ENCODE results near the gene ANP32D.
"Not testable (repeated sequence)": the region's sequence is repeated elsewhere in the genome, so short reads cannot be mapped to it uniquely, and the experiment has no call there.

Gene ANP32D

DNA sequence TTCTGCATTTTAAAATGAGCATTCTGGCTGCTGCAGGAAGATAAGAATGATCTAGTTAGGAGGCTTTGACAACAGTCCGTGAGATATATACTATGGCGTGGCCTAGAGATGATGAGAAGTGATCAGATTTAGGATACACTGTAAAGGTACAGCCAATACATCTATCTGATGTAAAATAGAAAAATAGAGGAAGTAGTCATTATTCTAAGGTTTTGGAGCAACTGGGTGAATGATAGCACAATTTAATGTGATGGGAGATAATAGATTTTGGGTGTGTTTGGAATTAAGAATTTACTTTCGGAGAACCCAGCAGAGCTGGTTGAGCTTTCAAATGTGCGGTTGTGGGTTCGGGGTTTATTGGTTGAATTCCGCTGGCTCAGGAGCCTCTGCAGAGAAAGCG, at the start of gene ANP32D:
Gene ANP32D, plus strand, starts transcription at position 301 of the 400 bp plus-strand sequence. CDS start 106 bp downstream, outside the sequence.
- DNase-seq (ENCODE audit: low read depth in 2 of 2) = no peak

DNA sequence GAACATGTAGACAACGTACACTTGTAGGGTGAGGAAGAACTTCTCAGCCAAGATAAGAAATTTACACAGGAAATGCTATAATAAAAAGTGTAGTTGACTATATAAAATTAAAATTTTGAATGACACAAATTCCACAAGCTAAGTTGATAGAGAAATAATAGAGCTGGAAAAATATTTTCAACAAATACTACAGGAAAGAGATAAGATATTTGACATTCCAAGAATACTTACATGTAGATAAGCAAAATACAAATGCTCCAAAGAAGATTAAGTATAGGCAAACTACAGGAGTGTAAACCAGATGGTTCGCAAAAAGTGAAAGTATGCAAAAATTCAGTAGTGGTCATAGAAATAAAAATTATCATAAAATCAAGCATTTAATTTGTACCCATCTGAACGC, 49.2 kb upstream of the ANP32D start:
- DNase-seq (ENCODE audit: low read depth in 2 of 2) = no peak

DNA sequence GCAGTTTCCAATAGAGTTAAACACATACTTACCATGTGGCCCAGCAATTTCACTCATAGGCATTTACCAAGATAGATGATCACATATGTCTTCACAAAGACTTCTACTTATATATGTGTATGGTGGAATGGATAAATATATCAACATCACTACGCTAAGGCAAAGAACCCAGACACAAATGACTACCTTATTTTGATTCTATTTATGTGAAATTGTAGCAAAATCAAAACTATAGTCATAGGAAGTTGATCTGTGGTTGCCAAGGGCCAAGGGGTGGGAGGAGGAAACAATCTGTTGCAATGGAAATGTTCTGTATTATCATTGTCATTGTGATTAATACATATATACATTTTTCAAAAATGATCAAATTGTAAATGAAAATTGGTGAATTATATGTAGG, 47.7 kb upstream of the ANP32D start:
- DNase-seq (ENCODE audit: low read depth in 2 of 2) = no peak

DNA sequence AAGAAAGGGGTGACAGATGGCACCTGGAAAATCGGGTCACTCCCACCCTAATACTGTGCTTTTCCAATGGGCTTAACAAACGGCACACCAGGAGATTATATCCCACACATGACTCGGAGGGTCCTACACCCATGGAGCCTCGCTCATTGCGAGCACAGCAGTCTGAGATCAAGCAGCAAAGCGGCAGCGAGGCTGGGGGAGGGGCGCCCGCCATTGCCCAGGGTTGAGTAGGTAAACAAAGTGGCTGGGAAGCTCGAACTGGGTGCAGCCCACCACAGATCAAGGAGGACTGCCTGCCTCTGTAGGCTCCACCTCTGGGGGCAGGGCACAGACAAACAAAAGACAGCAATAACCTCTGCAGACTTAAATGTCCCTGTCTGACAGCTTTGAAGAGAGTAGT, 38.3 kb upstream of the ANP32D start:
- DNase-seq (ENCODE audit: low read depth in 2 of 2) = not testable (repeated sequence)

DNA sequence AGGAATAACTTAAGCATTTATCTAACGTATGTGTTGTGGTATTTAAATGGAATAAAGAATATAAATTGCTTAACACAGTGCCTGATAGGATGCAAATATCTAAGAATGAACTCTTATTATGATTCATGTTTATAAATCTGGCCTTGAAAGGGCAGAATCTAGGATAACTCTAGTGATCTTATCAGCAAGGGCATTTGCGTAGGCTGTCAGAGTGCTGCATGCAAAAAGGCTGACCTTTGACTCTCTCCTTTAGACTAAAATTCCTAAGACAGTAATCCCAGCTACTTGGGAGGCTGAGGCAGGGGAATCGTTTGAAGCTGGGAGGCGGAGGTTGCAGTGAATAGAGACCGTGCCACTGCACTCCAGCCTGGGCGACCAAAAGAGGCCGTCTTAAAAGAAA, 31.3 kb upstream of the ANP32D start:
- DNase-seq (ENCODE audit: low read depth in 2 of 2) = no peak

DNA sequence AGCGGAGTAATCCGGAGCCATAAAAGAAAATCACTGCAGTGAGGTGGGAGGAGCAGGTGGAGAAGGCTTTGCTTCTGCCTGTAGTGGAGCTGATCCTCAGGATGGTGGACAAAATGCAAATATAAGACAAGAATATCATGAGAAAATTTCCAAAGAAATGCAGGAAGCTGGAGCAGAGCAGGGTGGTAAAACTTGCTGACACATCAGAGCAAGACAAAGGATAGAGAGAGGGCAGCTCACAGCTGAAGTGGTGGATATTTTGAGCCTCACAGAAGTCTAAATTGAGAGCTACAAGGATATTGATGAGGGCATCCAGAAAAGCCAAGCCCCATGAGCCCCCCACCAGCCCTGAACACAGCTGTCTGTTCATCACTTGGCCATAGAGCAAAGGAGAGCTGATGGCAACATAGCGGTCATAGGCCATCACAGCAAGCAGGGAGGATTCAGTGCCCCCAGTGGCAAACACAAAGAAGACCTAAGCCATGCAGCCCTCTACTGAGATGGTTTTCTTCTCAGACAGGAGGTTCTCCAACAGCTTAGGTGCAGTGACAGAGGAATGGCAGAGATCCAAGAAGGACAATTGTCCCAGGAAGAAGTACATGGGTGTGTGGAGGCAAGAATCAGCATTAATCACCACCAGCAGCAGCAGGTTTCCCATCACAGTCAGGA, 30.0 kb upstream of the ANP32D start:
- no peak for DNase-seq (ENCODE audit: low read depth in 2 of 2)

DNA sequence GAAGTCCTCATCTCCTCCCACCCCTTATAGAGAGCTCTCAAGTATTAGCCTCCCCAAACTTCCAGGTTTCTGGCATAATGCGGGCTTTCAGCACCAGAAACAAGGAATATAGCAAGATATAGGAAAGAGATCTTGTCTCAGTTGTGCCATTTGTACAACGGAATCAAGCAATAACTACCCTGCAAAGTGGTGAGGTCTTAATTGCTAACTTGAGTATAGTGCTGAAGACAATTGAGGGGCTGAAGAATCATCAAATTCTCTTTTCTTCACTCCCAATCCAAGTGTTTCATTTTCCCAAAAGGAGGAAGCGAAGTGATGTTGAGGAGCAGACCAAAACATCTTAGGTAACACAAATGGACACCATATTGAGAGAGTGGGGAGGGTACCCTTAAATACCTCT, 26.8 kb upstream of the ANP32D start:
- DNase-seq (ENCODE audit: low read depth in 2 of 2) = no peak

DNA sequence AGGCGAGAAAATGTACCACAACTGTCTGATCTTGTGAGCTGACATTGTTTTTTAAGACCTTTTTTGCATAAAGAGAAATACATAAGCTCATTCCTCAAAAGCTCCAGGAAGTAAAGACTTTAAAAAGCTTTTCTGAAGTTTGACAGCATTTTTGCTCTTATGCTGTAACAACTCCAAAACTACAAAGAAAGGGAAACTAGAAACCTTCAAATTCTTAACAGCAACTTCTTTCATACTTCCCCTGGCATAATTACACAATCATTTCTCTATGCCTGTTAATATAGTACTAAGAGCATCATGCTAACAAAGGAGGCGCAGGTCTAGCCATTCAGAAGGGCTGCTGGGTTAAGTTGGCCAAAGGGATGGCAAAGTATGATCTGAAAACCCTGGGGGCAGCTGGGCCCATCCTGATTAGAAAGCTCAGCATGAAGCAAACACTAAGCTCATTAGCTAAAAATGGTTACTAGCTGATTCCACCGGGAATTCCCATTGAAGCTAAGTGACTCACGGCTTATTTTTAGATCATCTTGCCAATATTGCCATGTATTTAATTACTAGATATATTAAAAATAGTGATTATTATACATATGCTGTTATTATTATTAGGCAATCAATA, 26.1 kb upstream of the ANP32D start:
- no peak for DNase-seq (ENCODE audit: low read depth in 2 of 2)

DNA sequence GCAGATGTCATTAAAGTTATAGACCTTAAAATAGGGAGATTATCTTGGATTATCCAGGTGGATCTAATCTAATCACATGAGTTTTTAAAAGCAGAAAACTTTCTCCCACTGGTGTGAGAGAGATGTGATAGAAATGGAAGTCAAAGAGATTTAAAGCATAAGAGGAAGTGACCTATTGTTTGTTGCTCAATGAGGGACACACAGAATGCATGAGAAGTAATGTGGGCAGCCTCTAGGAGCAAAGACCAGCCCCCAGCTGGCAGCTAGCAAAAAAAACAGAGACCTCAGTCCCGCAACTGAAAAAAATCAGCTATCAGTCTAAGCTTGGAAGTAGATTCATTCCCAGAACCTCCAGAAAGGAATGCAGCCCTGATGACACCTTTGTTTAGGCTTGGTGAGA, 24.6 kb upstream of the ANP32D start:
- no peak for DNase-seq (ENCODE audit: low read depth in 2 of 2)

DNA sequence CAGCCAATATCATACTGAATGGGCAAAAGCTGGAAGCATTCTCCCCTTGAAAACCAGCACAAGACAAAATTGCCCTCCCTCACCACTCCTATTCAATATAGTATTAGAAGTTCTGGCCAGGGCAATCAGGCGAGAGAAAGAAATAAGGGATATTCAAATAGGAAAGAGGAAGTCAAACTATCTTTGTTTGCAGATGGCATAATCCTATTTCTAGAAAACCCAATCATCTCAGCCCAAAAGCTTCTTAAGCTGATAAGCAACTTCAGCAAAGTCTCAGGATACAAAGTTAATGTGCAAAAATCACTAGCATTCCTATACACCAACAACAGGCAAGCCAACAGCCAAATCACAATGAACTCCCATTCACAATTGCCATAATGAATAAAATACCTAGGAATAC, 21.0 kb upstream of the ANP32D start:
- no peak for DNase-seq (ENCODE audit: low read depth in 2 of 2)

DNA sequence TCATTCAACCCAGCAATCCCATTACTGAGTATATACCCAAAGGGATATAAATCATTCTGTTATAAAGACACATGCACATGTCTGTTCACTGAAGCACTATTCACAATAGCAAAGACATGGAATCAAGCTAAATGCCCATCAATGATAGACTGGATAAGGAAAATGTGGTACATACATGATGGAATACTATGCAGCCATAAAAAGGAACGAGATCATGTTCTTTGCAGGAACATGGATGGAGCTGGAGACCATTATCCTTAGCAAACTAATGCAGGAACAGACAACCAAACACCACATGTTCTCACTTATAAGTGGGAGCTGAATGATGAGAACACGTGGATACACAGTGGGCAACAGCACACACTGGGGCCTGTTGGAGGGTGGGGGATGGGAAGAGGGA, 19.4 kb upstream of the ANP32D start:
- not testable (repeated sequence) for DNase-seq (ENCODE audit: low read depth in 2 of 2)

DNA sequence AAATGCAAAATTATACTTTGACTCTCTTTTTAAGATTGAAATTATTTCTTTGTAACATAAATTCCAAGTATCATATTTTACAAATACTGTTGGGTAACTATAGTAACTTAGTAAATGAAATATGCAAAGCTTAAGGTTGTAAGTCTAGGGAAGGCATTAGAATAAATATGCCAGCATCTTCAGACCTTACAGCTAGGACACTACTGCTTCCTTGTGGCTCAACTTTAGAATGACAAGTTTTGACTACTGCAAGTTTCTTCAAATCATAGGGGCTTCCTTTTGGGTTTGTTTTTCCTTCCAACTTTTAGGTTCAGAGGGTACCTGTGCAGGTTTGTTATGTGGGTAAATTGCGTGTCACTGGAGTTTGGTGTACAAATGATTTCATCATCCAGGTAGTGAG, 17.7 kb upstream of the ANP32D start:
- DNase-seq (ENCODE audit: low read depth in 2 of 2) = no peak

DNA sequence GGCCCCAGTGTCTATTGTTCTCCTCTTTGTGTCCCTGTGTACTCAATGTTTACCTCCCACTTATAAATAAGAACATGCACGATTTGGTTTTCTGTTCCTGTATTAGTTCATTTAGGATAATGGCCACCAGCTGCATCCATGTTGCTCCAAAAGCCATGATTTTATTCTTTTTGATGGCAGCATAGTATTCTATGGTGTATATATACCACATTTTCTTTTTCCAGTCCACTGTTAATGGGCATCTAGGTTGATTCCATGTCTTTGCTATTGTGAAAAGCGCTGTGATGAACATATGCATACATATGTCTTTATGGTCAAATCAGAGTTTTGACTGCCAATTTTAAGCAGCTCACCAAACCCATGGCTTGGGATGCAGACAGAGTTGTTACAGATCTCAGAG, 17.2 kb upstream of the ANP32D start:
- no peak for DNase-seq (ENCODE audit: low read depth in 2 of 2)

DNA sequence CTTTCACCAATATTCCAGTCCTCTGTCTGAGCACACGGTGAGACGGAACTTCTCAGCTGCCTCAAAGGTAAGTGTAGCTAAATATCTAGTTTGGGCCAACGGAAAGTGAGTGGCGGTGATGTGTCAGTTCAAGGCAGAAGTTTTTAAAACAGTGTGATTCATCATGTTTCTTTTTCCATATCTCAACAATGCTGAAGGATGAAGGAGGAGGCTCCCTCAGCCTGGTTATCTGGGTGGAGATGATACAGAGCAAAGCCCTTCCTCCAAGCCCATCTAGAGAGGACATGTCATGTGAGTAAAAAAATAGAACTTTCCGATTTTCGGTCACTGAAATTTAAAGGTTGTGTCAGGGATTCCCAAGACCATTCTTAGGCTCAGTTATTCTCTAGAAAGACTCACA, 13.1 kb upstream of the ANP32D start:
- DNase-seq (ENCODE audit: low read depth in 2 of 2) = no peak

DNA sequence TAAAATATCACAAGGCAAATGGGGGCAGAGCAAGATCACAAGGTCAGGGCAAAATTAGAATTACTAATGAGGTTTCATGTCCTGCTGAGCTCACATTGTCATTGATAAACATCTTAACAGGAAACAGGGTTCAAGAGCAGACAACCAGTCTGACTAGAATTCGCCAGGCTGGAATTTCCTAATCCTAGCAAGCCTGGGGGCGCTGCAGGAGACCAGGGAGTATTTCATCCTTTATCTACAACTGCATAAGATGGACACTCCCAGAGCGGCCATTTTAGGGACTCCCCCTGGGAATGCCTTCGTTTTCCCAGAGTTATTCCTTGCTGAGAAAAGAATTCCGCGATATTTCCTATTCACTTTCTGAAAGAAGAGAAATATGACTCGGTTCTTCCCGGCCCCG, 3.3 kb upstream of the ANP32D start:
- DNase-seq (ENCODE audit: low read depth in 2 of 2) = not testable (repeated sequence)

DNA sequence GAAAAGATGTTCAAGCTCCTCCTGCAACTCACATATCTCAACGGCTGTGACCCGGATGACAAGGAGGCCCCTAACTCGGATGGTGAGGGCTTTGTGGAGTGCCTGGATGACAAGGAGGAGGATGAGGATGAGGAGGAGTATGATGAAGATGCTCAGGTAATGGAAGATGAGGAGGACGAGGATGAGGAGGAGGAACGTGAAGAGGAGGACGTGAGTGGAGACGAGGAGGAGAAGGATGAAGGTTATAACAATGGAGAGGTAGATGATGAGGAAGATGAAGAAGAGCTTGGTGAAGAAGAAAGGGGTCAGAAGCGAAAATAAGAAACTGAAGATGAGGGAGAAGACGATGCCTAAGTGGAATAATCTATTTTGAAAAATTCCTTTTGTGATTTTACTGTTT, 702 bp downstream of the ANP32D start:
- no peak for DNase-seq (ENCODE audit: low read depth in 2 of 2)

DNA sequence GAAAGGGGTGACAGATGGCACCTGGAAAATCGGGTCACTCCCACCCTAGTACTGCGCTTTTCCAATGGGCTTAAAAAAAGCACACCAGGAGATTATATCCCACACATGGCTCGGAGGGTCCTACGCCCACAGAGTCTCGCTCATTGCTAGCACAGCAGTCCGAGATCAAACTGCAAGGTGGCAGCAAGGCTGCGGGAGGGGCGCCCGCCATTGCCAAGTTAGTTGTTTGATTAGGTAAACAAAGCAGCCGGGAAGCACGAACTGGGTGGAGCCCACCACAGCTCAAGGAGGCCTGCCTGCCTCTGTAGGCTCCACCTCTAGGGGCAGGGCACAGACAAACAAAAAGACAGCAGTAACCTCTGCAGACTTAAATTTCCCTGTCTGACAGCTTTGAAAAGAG, 2.1 kb downstream of the ANP32D start:
- not testable (repeated sequence) for DNase-seq (ENCODE audit: low read depth in 2 of 2)

DNA sequence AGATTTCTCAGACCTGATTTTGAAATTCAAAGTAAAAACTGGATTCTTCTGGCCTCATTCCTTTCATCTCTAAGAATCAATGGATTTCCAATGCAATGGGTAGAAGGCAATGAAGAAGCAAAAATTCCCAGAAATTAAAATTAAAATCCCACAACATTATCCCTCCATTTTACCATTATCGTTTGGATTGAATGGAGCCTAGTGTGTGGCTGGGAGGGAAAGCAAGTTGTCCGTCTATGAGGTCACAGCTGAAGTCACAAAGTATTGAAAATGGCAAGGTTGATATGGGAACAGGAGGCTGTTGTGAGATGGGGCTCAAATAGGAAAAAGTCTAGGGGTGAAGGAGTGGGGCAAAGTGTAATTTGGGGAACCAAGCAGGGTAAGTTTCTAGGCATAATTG, 9.8 kb downstream of the ANP32D start, which contains the start of gene C12orf54:
Gene C12orf54, plus strand, starts transcription at position 301 of the 400 bp plus-strand sequence. CDS start 799 bp downstream, outside the sequence.
- DNase-seq (ENCODE audit: low read depth in 2 of 2) = no peak

DNA sequence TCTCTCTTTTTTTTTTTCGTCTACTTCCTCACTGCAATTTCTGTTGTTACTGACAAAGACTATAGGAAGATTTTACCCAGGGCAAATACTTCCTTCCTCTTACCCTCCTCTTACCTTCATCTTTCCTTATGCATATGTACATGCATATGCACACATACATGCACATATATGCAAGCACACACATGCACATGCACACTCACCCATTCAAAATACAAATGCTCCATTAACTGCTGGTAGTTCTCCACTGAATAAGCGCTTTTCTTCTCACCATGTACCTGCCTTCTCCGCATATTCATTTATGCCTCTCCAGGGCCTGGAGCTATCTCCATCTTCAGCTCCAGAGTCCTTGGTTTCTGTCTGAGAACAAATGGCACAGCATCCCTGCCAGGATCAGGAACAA, 10.6 kb downstream of the ANP32D start:
- DNase-seq (ENCODE audit: low read depth in 2 of 2) = no peak

DNA sequence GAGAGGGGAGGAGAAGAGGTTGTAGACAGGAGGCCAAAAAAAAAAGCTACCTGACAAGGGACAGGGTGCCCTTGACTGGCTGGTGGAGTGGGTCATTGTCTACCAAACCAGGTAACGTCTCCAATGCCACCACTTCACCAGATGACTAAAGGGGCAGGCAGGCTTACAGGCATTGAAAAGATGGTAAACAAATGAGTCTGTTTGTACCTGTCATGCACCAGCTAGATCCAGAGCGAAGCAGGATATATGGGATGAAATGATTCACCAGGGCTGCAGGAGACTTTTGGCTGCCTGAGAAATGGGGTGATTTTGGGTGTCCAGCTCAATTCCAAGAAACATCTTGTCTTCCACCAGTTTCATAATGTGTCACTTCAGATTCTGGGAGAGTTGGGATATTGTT, 13.9 kb downstream of the ANP32D start:
- DNase-seq (ENCODE audit: low read depth in 2 of 2) = no peak

DNA sequence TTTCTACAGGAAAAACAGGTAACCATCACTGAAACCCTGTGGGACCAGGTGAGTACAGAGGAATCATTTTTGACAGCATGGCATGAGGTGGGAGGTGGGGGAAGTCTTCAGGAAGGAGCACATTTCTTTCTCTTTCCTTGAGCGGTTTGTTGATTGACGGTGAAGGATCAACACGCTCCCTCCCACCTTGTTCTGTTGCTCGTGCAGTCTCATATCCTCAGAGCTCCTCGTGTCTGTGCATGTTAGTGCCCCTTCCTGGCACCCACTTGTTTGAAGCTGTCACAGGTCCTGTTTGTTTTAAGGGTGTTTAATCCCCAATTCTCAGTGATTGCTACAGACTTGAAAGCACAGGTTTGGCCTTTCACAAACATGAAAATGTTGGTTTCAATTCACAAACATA, 14.3 kb downstream of the ANP32D start:
- DNase-seq (ENCODE audit: low read depth in 2 of 2) = no peak

DNA sequence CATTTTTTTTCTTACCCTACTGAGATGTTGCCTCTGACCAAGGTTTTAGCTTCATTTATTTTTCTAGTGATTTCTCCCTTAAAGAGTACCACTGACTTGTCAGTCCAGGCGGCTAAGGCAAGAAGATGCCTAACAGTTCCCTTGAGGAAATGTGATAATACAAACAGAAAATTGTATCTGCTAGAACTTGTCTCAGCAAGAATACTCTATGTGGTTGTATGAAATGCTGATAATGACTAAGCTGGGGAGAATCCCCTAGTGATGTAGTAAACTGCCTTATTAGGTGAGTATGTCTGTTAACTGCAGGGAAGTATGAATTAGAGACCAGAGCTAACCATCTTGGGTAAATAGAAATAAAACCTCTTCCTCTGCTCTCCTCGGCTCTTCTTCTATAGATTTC, 16.7 kb downstream of the ANP32D start:
- no peak for DNase-seq (ENCODE audit: low read depth in 2 of 2)

DNA sequence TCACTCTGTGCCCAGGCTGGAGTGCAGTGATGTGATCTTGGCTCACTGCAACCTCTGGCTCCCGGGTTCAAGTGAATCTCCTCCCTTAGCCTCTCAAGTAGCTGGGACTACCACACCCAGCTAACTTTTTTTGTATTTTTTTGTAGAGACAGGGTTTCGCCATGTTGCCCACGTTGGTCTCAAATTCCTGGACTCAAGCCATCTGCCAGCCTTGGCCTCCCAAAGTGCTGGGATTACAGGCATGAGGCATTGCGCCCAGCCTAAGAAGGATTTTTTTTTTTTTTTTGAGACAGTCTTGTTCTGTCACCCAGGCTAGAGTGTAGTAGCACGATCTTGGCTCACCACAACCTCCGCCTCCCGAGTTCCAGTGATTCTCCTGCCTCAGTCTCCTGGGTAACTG, 17.1 kb downstream of the ANP32D start:
- not testable (repeated sequence) for DNase-seq (ENCODE audit: low read depth in 2 of 2)

DNA sequence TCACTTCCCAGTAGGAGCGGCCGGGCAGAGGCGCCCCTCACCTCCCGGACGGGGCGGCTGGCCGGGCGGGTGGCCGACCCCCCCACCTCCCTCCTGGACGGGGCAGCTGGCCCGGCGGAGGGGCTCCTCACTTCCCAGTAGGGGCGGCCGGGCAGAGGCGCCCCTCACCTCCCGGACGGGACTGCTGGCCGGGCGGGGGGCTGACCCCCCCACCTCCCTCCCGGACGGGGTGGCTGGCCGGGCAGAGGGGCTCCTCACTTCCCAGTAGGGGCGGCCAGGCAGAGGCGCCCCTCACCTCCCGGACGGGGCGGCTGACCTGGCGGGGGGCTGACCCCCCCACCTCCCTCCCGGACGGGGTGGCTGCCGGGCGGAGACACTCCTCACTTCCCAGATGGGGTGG, 27.9 kb downstream of the ANP32D start:
- DNase-seq (ENCODE audit: low read depth in 2 of 2) = not testable (repeated sequence)

Measured in stimulated activated CD4-positive, alpha-beta T cell treated with anti-CD3 and anti-CD28 coated beads, Interleukin-12 subunit alpha, Interleukin-12 subunit beta, amount 100 ng/mL, for 24 hours (primary cell).